ENCODE results near the gene PNMA8B. TPM values are rescaled to one million over a fixed set of nuclear protein-coding genes. Genes with fewer than 3 reads are reported as not detected.

PNMA8B gene
- total RNA-seq, 1 donor from 2014 or later: 0.92 TPM

GRCh38 chr19:46496304-46496703 lies 637 bp upstream of the PNMA8B start:
- no peak for DNase-seq (ENCODE audit: low read depth)
- no peak for TF ChIP-seq CTCF (conservative IDR thresholded peaks at IDR 0.05; ENCODE audit: low read depth, low read length)
- no peak overlapping the region for H3K4me3 ChIP-seq (ENCODE audit: low read depth, low read length)

GRCh38 chr19:46494941-46495785 lies 504 bp downstream of the PNMA8B start:
- peak overlapping the region; percentile 27 for H3K4me3 ChIP-seq (ENCODE audit: low read depth, low read length)
- no peak for DNase-seq (ENCODE audit: low read depth)

GRCh38 chr19:46494146-46494940 lies 1.3 kb downstream of the PNMA8B start:
- DNase-seq (ENCODE audit: low read depth): no peak
- no peak for TF ChIP-seq CTCF (conservative IDR thresholded peaks at IDR 0.05; ENCODE audit: low read depth, low read length)
- H3K4me3 ChIP-seq (ENCODE audit: low read depth, low read length): no peak overlapping the region

More at GRCh38 chr19:46494941-46495785, 504 bp downstream of the PNMA8B start:
- TF ChIP-seq CTCF (conservative IDR thresholded peaks at IDR 0.05; ENCODE audit: low read depth, low read length): no peak

GRCh38 chr19:46493236-46494145 lies 2.2 kb downstream of the PNMA8B start:
- TF ChIP-seq CTCF (conservative IDR thresholded peaks at IDR 0.05; ENCODE audit: low read depth, low read length): no peak
- H3K4me3 ChIP-seq (ENCODE audit: low read depth, low read length): peak overlapping the region; percentile 8
- DNase-seq (ENCODE audit: low read depth): no peak

- no peak for TF ChIP-seq CTCF (conservative IDR thresholded peaks at IDR 0.05; ENCODE audit: low read depth, low read length)
Observed at GRCh38 chr19:46492841-46493235, 2.8 kb downstream of the PNMA8B start.

GRCh38 chr19:46491975-46492682 lies 3.5 kb downstream of the PNMA8B start:
- H3K4me3 ChIP-seq (ENCODE audit: low read depth, low read length): no peak overlapping the region
- no peak for TF ChIP-seq CTCF (conservative IDR thresholded peaks at IDR 0.05; ENCODE audit: low read depth, low read length)
- DNase-seq (ENCODE audit: low read depth): no peak

More at GRCh38 chr19:46492841-46493235, 2.8 kb downstream of the PNMA8B start:
- no peak for DNase-seq (ENCODE audit: low read depth)
- H3K4me3 ChIP-seq (ENCODE audit: low read depth, low read length): no peak overlapping the region

Data from epithelial cell of proximal tubule (primary cell).